Measurements from ENCODE around the gene SERPINA12. TPM values are rescaled to one million over a fixed set of nuclear protein-coding genes. Genes with fewer than 3 reads are reported as not detected.

SERPINA12 gene
- total RNA-seq, 4 donors from 2014 or later, result not detected

DNA sequence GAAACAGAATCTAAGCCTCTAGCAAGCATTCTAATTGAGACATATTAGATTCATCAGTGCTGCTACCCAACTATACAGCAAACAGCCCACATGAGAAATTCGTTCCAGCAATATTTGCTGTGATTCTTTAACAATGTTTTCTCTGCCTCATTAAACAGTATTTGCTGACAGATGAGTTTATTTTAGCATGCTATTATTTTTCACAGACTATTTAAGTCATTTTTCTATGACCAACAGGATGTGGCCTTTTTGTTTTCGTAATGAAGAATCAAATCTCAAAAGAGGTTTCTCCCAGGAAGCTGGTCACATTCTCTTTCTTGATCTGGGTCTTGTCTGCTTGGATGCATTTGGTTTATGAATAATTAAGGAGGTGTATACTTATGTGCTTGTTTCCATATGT is 23.2 kb upstream of the SERPINA12 start:
- no peaks in the 10 kb centered on the region for H3K36me3 ChIP-seq
- peaks cover 21% of the 10 kb centered on the region for H3K27me3 ChIP-seq
- no peak overlapping the region for H3K27ac ChIP-seq
- in situ Hi-C loops (cut with MboI; ENCODE audit: low pct_ligation_motif_present in 1 of 4, low pct_unique_long_range_greater_than_20kb in 1 of 4, low sequenced_read_pairs in 3 of 4), result no loop called here
- no peak overlapping the region for H3K4me3 ChIP-seq
- TF ChIP-seq, protein P1, sequence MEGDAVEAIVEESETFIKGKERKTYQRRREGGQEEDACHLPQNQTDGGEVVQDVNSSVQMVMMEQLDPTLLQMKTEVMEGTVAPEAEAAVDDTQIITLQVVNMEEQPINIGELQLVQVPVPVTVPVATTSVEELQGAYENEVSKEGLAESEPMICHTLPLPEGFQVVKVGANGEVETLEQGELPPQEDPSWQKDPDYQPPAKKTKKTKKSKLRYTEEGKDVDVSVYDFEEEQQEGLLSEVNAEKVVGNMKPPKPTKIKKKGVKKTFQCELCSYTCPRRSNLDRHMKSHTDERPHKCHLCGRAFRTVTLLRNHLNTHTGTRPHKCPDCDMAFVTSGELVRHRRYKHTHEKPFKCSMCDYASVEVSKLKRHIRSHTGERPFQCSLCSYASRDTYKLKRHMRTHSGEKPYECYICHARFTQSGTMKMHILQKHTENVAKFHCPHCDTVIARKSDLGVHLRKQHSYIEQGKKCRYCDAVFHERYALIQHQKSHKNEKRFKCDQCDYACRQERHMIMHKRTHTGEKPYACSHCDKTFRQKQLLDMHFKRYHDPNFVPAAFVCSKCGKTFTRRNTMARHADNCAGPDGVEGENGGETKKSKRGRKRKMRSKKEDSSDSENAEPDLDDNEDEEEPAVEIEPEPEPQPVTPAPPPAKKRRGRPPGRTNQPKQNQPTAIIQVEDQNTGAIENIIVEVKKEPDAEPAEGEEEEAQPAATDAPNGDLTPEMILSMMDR (IDR thresholded peaks at IDR 0.05), result no peak
- TF ChIP-seq POLR2A (IDR thresholded peaks at IDR 0.05) (no peak), POLR2AphosphoS5 (IDR thresholded peaks at IDR 0.05) (no peak), EP300 (IDR thresholded peaks at IDR 0.05; ENCODE audit: low read depth) (no peak)
- WGBS, 2 donors (ENCODE audit: low coverage in 1 of 2), result 50 to 69% methylated on average over 2 of the region's 2 CpGs
- DNase-seq, result no peak
- H3K9me3 ChIP-seq, result no peaks in the 10 kb centered on the region
- H3K4me1 ChIP-seq, result no peaks in the 10 kb centered on the region
- intact Hi-C loops (cut with DNase I; ENCODE audit: low total_unique reads), result no loop called here

DNA sequence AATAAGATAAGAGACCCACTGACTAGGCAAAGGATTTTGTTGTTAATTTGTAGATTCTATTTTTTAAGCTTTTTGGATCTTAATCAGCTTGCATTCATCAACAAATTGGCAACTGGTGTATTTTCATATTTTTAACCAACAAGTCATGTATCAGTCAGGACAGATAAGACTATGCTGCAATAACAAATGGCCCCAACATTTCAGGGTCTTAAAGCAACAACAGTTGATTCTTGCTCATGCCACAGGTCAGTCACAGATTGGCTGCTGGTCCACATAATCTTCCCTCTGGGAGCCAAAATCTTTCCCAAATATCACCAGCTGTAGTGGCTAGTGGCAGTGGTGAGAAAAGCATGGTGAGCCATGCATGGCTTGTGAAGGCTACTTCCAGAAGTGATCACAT is 21.9 kb upstream of the SERPINA12 start:
- no peak for DNase-seq
- peaks cover 21% of the 10 kb centered on the region for H3K27me3 ChIP-seq
- no peaks in the 10 kb centered on the region for H3K36me3 ChIP-seq
- H3K27ac ChIP-seq, result no peak overlapping the region
- intact Hi-C loops (cut with DNase I; ENCODE audit: low total_unique reads), result no loop called here
- TF ChIP-seq POLR2AphosphoS5 (IDR thresholded peaks at IDR 0.05) (no peak), POLR2A (IDR thresholded peaks at IDR 0.05) (no peak), EP300 (IDR thresholded peaks at IDR 0.05; ENCODE audit: low read depth) (no peak)
- TF ChIP-seq, protein P1 (IDR thresholded peaks at IDR 0.05), result no peak
- in situ Hi-C loops (cut with MboI; ENCODE audit: low pct_ligation_motif_present in 1 of 4, low pct_unique_long_range_greater_than_20kb in 1 of 4, low sequenced_read_pairs in 3 of 4), result no loop called here
- no peak overlapping the region for H3K4me3 ChIP-seq
- no peaks in the 10 kb centered on the region for H3K9me3 ChIP-seq
- no peaks in the 10 kb centered on the region for H3K4me1 ChIP-seq

DNA sequence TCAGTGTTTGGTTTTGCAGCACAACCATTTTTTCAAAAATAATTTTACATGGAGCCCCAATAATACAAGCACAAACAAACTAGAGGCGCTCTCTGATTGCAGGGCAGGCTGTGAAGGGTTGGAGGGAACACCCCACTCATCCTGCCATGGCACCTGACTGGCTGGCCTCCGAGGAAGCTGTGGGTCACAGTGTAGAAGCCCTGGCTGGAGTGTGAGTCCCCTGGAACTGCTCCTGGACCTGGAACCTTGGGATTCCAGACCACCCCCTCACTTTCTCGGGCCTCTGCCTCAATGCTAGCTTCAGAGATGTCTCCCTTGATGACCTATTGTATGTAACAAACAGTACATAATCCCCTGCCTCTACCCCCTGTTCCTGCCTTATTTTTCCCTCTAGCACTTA is 14.8 kb upstream of the SERPINA12 start:
- in situ Hi-C loops (cut with MboI; ENCODE audit: low pct_ligation_motif_present in 1 of 4, low pct_unique_long_range_greater_than_20kb in 1 of 4, low sequenced_read_pairs in 3 of 4) (no loop called here), intact Hi-C loops (cut with DNase I; ENCODE audit: low total_unique reads) (no loop called here)
- H3K27me3 ChIP-seq, result peaks cover 4% of the 10 kb centered on the region
- H3K4me3 ChIP-seq, result no peak overlapping the region
- DNase-seq, result no peak
- TF ChIP-seq POLR2A (IDR thresholded peaks at IDR 0.05), result no peak
- TF ChIP-seq, protein P1 (IDR thresholded peaks at IDR 0.05), result no peak
- no peak for TF ChIP-seq EP300 (IDR thresholded peaks at IDR 0.05; ENCODE audit: low read depth)
- TF ChIP-seq POLR2AphosphoS5 (IDR thresholded peaks at IDR 0.05), result no peak
- no peaks in the 10 kb centered on the region for H3K4me1 ChIP-seq
- H3K36me3 ChIP-seq, result no peaks in the 10 kb centered on the region
- no peak overlapping the region for H3K27ac ChIP-seq
- 59% methylated on average over 3 of the region's 3 CpGs; no CpG with 5 or more reads in 1 of the 2 donors for WGBS, 2 donors (ENCODE audit: low coverage in 1 of 2)
- no peaks in the 10 kb centered on the region for H3K9me3 ChIP-seq

DNA sequence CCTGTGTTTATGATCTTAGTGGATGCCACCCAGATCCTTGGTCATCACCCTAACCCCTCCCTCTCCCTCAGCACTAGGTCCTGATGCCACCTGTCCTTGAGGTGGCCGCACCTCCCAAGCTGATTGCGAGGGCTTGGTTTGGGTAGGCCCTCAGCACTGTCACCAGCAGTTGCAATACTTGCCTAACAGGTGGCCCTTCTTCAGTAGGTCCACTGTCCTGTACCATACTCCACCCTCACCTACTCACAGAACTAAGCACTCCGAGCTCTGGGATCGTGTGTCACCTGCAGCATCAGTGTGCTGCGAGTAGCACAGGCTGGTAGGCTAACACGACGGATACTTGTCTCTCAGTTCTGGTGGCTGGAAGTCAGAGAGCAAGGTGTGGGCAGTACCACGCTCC is 14.0 kb upstream of the SERPINA12 start:
- no peaks in the 10 kb centered on the region for H3K4me1 ChIP-seq
- H3K4me3 ChIP-seq, result no peak overlapping the region
- intact Hi-C loops (cut with DNase I; ENCODE audit: low total_unique reads), result no loop called here
- no peaks in the 10 kb centered on the region for H3K36me3 ChIP-seq
- DNase-seq, result no peak
- WGBS, 2 donors (ENCODE audit: low coverage in 1 of 2), result 90% methylated on average over 8 of the region's 8 CpGs; no CpG with 5 or more reads in 1 of the 2 donors
- no peak overlapping the region for H3K27ac ChIP-seq
- H3K27me3 ChIP-seq, result peaks cover 4% of the 10 kb centered on the region
- no peaks in the 10 kb centered on the region for H3K9me3 ChIP-seq
- TF ChIP-seq POLR2AphosphoS5 (IDR thresholded peaks at IDR 0.05) (no peak), EP300 (IDR thresholded peaks at IDR 0.05; ENCODE audit: low read depth) (no peak), POLR2A (IDR thresholded peaks at IDR 0.05) (no peak)
- TF ChIP-seq, protein P1 (IDR thresholded peaks at IDR 0.05), result no peak
- in situ Hi-C loops (cut with MboI; ENCODE audit: low pct_ligation_motif_present in 1 of 4, low pct_unique_long_range_greater_than_20kb in 1 of 4, low sequenced_read_pairs in 3 of 4), result no loop called here

Data from transverse colon (tissue), 4 donors.